H9 (cell line): ENCODE measurements around the gene DSP. TPM values are rescaled to one million over a fixed set of nuclear protein-coding genes. Genes with fewer than 3 reads are reported as not detected.

Experiments
- DNase-seq: peaks from one replicate; pipeline ENCODE4 v3.0.0-alpha.2; 2017
- H2AFZ ChIP-seq: one replicate; pipeline ENCODE4 v1.6.1; 2013; ENCODE audit warnings: mild to moderate bottlenecking, low read length, control low read depth, moderate library complexity
- H2AK5ac ChIP-seq: 2 replicates; pipeline ENCODE4 v1.6.1; 2013; ENCODE audit warnings: low read length, control low read depth, mixed read lengths; ENCODE audit not compliant: insufficient read length
- H2BK120ac ChIP-seq: one replicate; pipeline ENCODE4 v1.6.1; 2013; ENCODE audit warnings: low read depth, mild to moderate bottlenecking, low read length, control low read depth, inconsistent platforms; ENCODE audit not compliant: poor library complexity, severe bottlenecking
- H2BK12ac ChIP-seq: 2 replicates; pipeline ENCODE4 v1.6.1; 2013; ENCODE audit warnings: low read length, control low read depth, mixed read lengths, low read depth; ENCODE audit not compliant: insufficient read length
- H2BK15ac ChIP-seq: 2 replicates; pipeline ENCODE4 v1.6.1; 2013; ENCODE audit warnings: low read depth, low read length, control low read depth
- H2BK20ac ChIP-seq: one replicate; pipeline ENCODE4 v1.6.1; 2013; ENCODE audit warnings: low read depth, mild to moderate bottlenecking, low read length, control low read depth, inconsistent platforms; ENCODE audit not compliant: poor library complexity, severe bottlenecking
- H2BK5ac ChIP-seq: 2 replicates; pipeline ENCODE4 v1.6.1; 2013; ENCODE audit warnings: low read length, control low read depth, mixed read lengths; ENCODE audit not compliant: insufficient read length
- H3K14ac ChIP-seq: 2 replicates; pipeline ENCODE4 v1.6.1; 2013; ENCODE audit warnings: low read length, control low read depth; ENCODE audit not compliant: insufficient read depth
- H3K18ac ChIP-seq: 2 replicates; pipeline ENCODE4 v1.6.1; 2013; ENCODE audit warnings: low read depth, mild to moderate bottlenecking, mixed read lengths, low read length, control low read depth; ENCODE audit not compliant: insufficient read length
- H3K23ac ChIP-seq: 2 replicates; pipeline ENCODE4 v1.6.1; 2013; ENCODE audit warnings: low read length, control low read depth, mixed read lengths, low read depth; ENCODE audit not compliant: insufficient read length
- H3K23me2 ChIP-seq: 2 replicates; pipeline ENCODE4 v1.6.1; 2013; ENCODE audit warnings: low read depth, mild to moderate bottlenecking, mixed read lengths, low read length, control low read depth; ENCODE audit not compliant: insufficient read length, poor library complexity, severe bottlenecking
- H3K27ac ChIP-seq: 2 replicates; pipeline ENCODE4 v1.5.1; 2013; ENCODE audit warnings: low read length, control low read depth, mixed read lengths, low read depth; ENCODE audit not compliant: insufficient read length
- H3K27me3 ChIP-seq: 2 replicates; pipeline ENCODE4 v1.6.1; 2013; ENCODE audit warnings: low read length, control low read depth, inconsistent platforms; ENCODE audit not compliant: insufficient read depth
- H3K4ac ChIP-seq: 2 replicates; pipeline ENCODE4 v1.6.1; 2013; ENCODE audit warnings: low read depth, mild to moderate bottlenecking, control low read depth, inconsistent platforms, low read length, moderate library complexity
- H3K4me1 ChIP-seq: 2 replicates; pipeline ENCODE4 v1.6.1; 2013; ENCODE audit warnings: low read length, control low read depth, inconsistent platforms; ENCODE audit not compliant: insufficient read depth
- H3K4me2 ChIP-seq: 2 replicates; pipeline ENCODE4 v1.6.1; 2013; ENCODE audit warnings: low read length, control low read depth, mixed read lengths; ENCODE audit not compliant: insufficient read length, insufficient read depth
- H3K56ac ChIP-seq: 2 replicates; pipeline ENCODE4 v1.6.1; 2013; ENCODE audit warnings: low read depth, mild to moderate bottlenecking, mixed read lengths, low read length, control low read depth; ENCODE audit not compliant: insufficient read length
- H3K79me1 ChIP-seq: 2 replicates; pipeline ENCODE4 v1.6.1; 2013; ENCODE audit warnings: low read depth, mild to moderate bottlenecking, moderate library complexity, low read length, control low read depth, inconsistent platforms; ENCODE audit not compliant: insufficient read depth, poor library complexity, severe bottlenecking
- H3K79me2 ChIP-seq: 2 replicates; pipeline ENCODE4 v1.6.1; 2013; ENCODE audit warnings: low read length, control low read depth, inconsistent platforms; ENCODE audit not compliant: insufficient read depth
- H3K9ac ChIP-seq: 2 replicates; pipeline ENCODE4 v1.6.1; 2013; ENCODE audit warnings: low read length, control low read depth, mixed read lengths; ENCODE audit not compliant: insufficient read length; ENCODE audit errors: extremely low read depth
- H3K9me3 ChIP-seq: one replicate; pipeline ENCODE4 v1.6.1; 2013; ENCODE audit warnings: low read depth, low read length, inconsistent platforms; ENCODE audit not compliant: control insufficient read depth
- H3T11ph ChIP-seq: one replicate; pipeline ENCODE4 v1.6.1; 2013; ENCODE audit warnings: mild to moderate bottlenecking, low read length, control low read depth, inconsistent platforms
- H4K20me1 ChIP-seq: one replicate; pipeline ENCODE4 v1.6.1; 2013; ENCODE audit not compliant: control insufficient read depth, insufficient read length, insufficient read depth
- H4K5ac ChIP-seq: 2 replicates; pipeline ENCODE4 v1.6.1; 2013; ENCODE audit warnings: low read depth, mild to moderate bottlenecking, mixed read lengths, low read length, control low read depth; ENCODE audit not compliant: insufficient read length
- H4K8ac ChIP-seq: replicated peaks from 2 replicates; pipeline ENCODE4 v1.6.1; 2013; ENCODE audit warnings: low read length, control low read depth, mixed read lengths, low read depth; ENCODE audit not compliant: insufficient read length
- H4K91ac ChIP-seq: 2 replicates; pipeline ENCODE4 v1.6.1; 2013; ENCODE audit warnings: low read depth, mild to moderate bottlenecking, moderate library complexity, mixed read lengths, low read length, control low read depth; ENCODE audit not compliant: insufficient read length
- H3K27ac Mint-ChIP-seq, 3 experiments: 2 replicates in 2 of 3; 3 replicates in 1 of 3; pipeline ENCODE4 v1.8.0; 2020 to 2021; ENCODE audit warnings: mixed read lengths in 3 of 3, mild to moderate bottlenecking in 1 of 3, moderate library complexity in 1 of 3
- H3K27me3 Mint-ChIP-seq: 2 replicates; pipeline ENCODE4 v1.8.0; 2021; ENCODE audit warnings: low read depth, mild to moderate bottlenecking, moderate library complexity, mixed read lengths
- H3K36me3 Mint-ChIP-seq, 3 experiments: 2 replicates in 2 of 3; 3 replicates in 1 of 3; pipeline ENCODE4 v1.8.0; 2020 to 2021; ENCODE audit warnings: low read depth in 3 of 3, mixed read lengths in 3 of 3; ENCODE audit not compliant: insufficient read depth in 1 of 3
- H3K4me1 Mint-ChIP-seq, 2 experiments: 2 replicates each; pipeline ENCODE4 v1.8.0; 2020; ENCODE audit warnings: mixed read lengths in 2 of 2
- H3K4me3 Mint-ChIP-seq, 2 experiments: 2 replicates in 1 of 2; 3 replicates in 1 of 2; pipeline ENCODE4 v1.8.0; 2020 to 2021; ENCODE audit warnings: mild to moderate bottlenecking in 2 of 2, mixed read lengths in 2 of 2, moderate library complexity in 1 of 2
- H3K9me3 Mint-ChIP-seq, 2 experiments: 2 replicates in 1 of 2; 3 replicates in 1 of 2; pipeline ENCODE4 v1.8.0; 2020; ENCODE audit warnings: mild to moderate bottlenecking in 2 of 2, mixed read lengths in 2 of 2, moderate library complexity in 1 of 2
- CTCF ChIP-seq: fragments of 200-600 bp; sonication (generic); conservative IDR thresholded peaks from 3 replicates; pipeline ENCODE4 v1.8.0; 2021; ENCODE audit warnings: antibody characterized with exemption, mild to moderate bottlenecking
- WGBS: extraction: QIAGEN DNeasy Blood & Tissue Kit; methylation state at CpG from one replicate; pipeline ENCODE4 v1.1.7; 2013; ENCODE audit warnings: missing lambda C conversion rate, low lambda C conversion rate, mixed read lengths; ENCODE audit not compliant: insufficient read length; ENCODE audit errors: extremely low coverage; 5-methylcytosine and 5-hydroxymethylcytosine counted together
- total RNA-seq: library from RNA; stranded (reverse); gene quantifications from 2 replicates; pipeline ENCODE4 v1.2.1, GENCODE V29; 2021

DSP gene
- total RNA-seq, 1 experiment from 2014 or later = 48.9 TPM

- Histone ChIP-seq H3K4me1 (peaks cover 2% of the 10 kb centered on the region), H3K56ac (no peak overlapping the region), H3K23ac (no peak overlapping the region), H3K27ac (no peak overlapping the region), H3K9me3 (no peaks in the 10 kb centered on the region), H2BK120ac (peak overlapping the region; percentile 38), H2BK5ac (no peak overlapping the region), H3T11ph (no peak overlapping the region), H3K23me2 (no peaks in the 10 kb centered on the region), H3K4me2 (no peak overlapping the region), H2AFZ (no peak overlapping the region), H2BK15ac (no peak overlapping the region), H3K9ac (no peak overlapping the region), H3K79me2 (no peaks in the 10 kb centered on the region), H3K79me1 (no peaks in the 10 kb centered on the region), H2BK20ac (no peak overlapping the region), H4K5ac (no peak overlapping the region), H2AK5ac (no peak overlapping the region), H3K27me3 (no peaks in the 10 kb centered on the region), H2BK12ac (no peak overlapping the region), H3K18ac (no peak overlapping the region), H4K91ac (no peak overlapping the region), H3K4ac (no peak overlapping the region), H4K8ac (no peak overlapping the region), H4K20me1 (no peaks in the 10 kb centered on the region), H3K14ac (no peak overlapping the region)
- Mint-ChIP-seq H3K4me3 (no peak overlapping the region; a peak in 1 of 5 replicates), H3K27ac (peak overlapping the region in 1 of 3 experiments; percentile 19; a peak in 3 of 7 replicates), H3K4me1 (peaks cover 20 to 28% of the 10 kb centered on the region in 2 experiments), H3K27me3 (peaks cover 13% of the 10 kb centered on the region; the same call in 1 of the 2 replicates), H3K9me3 (no peaks in the 10 kb centered on the region), H3K36me3 (no peaks in the 10 kb centered on the region)
- WGBS = no CpG with 5 or more reads among the region's 10 CpGs
- TF ChIP-seq CTCF = no peak
- no peak for DNase-seq
These were observed 40.7 kb upstream of the DSP start for GRCh38 chr6:7500752-7501282.
